GM12878 (cell line): ENCODE results near the gene TRPC6. TPM values are rescaled to one million over a fixed set of nuclear protein-coding genes. Genes with fewer than 3 reads are reported as not detected.

Source experiments
- ATAC-seq: fragments of 200-7000 bp; cut with Tn5 transposase; 3 replicates; pipeline ENCODE4 v1.9.1; 2020; ENCODE audit warnings: mild to moderate bottlenecking, moderate library complexity
- BruUV-seq: library from RNA; stranded (reverse); fragments of 400-500 nt; replicated peaks from 2 replicates; lab custom pipeline; 2021; lab: Mats Ljungman, UMichigan
- CTCF ChIA-PET: fragments of 300-600 bp; sonication (Branson Sonifier 250); formaldehyde crosslinking; extraction: SDS; loops from one replicate; lab custom pipeline; 2021; ENCODE audit warnings: inconsistent platforms; lab: Yijun Ruan, JAX
- POLR2A ChIA-PET: fragments of 350-600 bp; formaldehyde crosslinking; extraction: SDS; loops from one replicate; lab custom pipeline; 2021; ENCODE audit warnings: inconsistent platforms; lab: Charles Lee
- RAD21 ChIA-PET: fragments of 300-600 bp; sonication (Branson Sonifier 250); formaldehyde crosslinking; loops from one replicate; lab custom pipeline; 2023; ENCODE audit warnings: antibody characterized with exemption; ENCODE audit not compliant: unreplicated experiment; lab: Charles Lee
- SMC1A ChIA-PET: fragments of 300-600 bp; sonication (Branson Sonifier 250); formaldehyde crosslinking; loops from one replicate; lab custom pipeline; 2023; ENCODE audit not compliant: unreplicated experiment, uncharacterized antibody; lab: Charles Lee
- DNase-seq: peaks from one replicate; pipeline ENCODE4 v3.0.0-alpha.2; 2011; ENCODE audit warnings: low read depth, low spot score
- FAIRE-seq: peaks from 3 replicates; lab custom pipeline; 2011; peaks lifted over from hg19 to GRCh38; lab: Jason Lieb, UNC
- H2AFZ ChIP-seq: 2 replicates; pipeline ENCODE4 v1.6.0; 2011; ENCODE audit warnings: low read depth, low read length, control low read depth; ENCODE audit not compliant: control insufficient read depth
- H3K27ac ChIP-seq: 2 replicates; pipeline ENCODE4 v1.5.1; 2011; ENCODE audit warnings: control low read depth; ENCODE audit not compliant: control insufficient read depth, insufficient read depth
- H3K27me3 ChIP-seq, 2 experiments: replicated peaks in 1 of 2; 2 replicates each; pipeline versions ENCODE4 v1.6.0 to v1.6.1; 2011; ENCODE audit warnings: low read length in 1 of 2; ENCODE audit not compliant: control insufficient read depth in 2 of 2, insufficient read depth in 2 of 2
- H3K36me3 ChIP-seq, 2 experiments: 2 replicates each; pipeline ENCODE4 v1.5.1; 2011; ENCODE audit warnings: low read length in 1 of 2; ENCODE audit not compliant: control insufficient read depth in 2 of 2, insufficient read depth in 2 of 2
- H3K4me1 ChIP-seq: 2 replicates; pipeline ENCODE4 v1.6.1; 2011; ENCODE audit warnings: mild to moderate bottlenecking, low read length, moderate library complexity, mixed read lengths; ENCODE audit not compliant: control insufficient read depth, insufficient read depth
- H3K4me2 ChIP-seq: 2 replicates; pipeline ENCODE4 v1.6.0; 2011; ENCODE audit warnings: control low read depth; ENCODE audit not compliant: control insufficient read depth, insufficient read depth
- H3K4me3 ChIP-seq: fragments of 200-600 bp; sonication (generic); 2 replicates; pipeline ENCODE4 v1.5.1; 2016
- H3K79me2 ChIP-seq: 2 replicates; pipeline ENCODE4 v1.6.0; 2011; ENCODE audit warnings: low read length; ENCODE audit not compliant: control insufficient read depth, insufficient read depth
- H3K9ac ChIP-seq: 2 replicates; pipeline ENCODE4 v1.8.0; 2011; ENCODE audit warnings: low read length, control low read depth, mixed read lengths; ENCODE audit not compliant: control insufficient read depth, insufficient read depth
- H3K9me3 ChIP-seq: replicated peaks from 3 replicates; pipeline ENCODE4 v1.5.1; 2011; ENCODE audit warnings: mild to moderate bottlenecking, low read length; ENCODE audit not compliant: control insufficient read depth, insufficient read depth
- H4K20me1 ChIP-seq: 2 replicates; pipeline ENCODE4 v1.6.0; 2011; ENCODE audit not compliant: control insufficient read depth, insufficient read depth
- CREB1 ChIP-seq: IDR thresholded peaks from 2 replicates; pipeline ENCODE4 v1.6.1; 2012; ENCODE audit warnings: low read depth, mild to moderate bottlenecking, inconsistent platforms
- CREM ChIP-seq: IDR thresholded peaks from 2 replicates; pipeline ENCODE4 v1.6.1; 2014; ENCODE audit warnings: antibody characterized with exemption, low read depth
- FOXK2 ChIP-seq: fragments of 450-650 bp; IDR thresholded peaks from 2 replicates; pipeline ENCODE4 v1.6.1; 2017; ENCODE audit warnings: mild to moderate bottlenecking, moderate library complexity
- HDAC2 ChIP-seq: fragments of 200-600 bp; sonication (generic); IDR thresholded peaks from 2 replicates; pipeline ENCODE4 v1.6.1; 2017
- MXI1 ChIP-seq: fragments of 150-350 bp; IDR thresholded peaks from 2 replicates; pipeline ENCODE4 v1.6.1; 2011; ENCODE audit warnings: low read depth, mild to moderate bottlenecking, inconsistent platforms, low read length, improper control_type of control experiment
- NRF1 ChIP-seq: conservative IDR thresholded peaks from 2 replicates; pipeline ENCODE4 v1.6.1; 2011; ENCODE audit warnings: mild to moderate bottlenecking, low read depth, low read length, improper control_type of control experiment
- RAD21 ChIP-seq: IDR thresholded peaks from 2 replicates; pipeline ENCODE4 v1.6.1; 2011; ENCODE audit warnings: mild to moderate bottlenecking, low read depth, low read length, moderate library complexity; ENCODE audit not compliant: insufficient read depth
- SKIL ChIP-seq: fragments of 450-650 bp; IDR thresholded peaks from 2 replicates; pipeline ENCODE4 v1.6.1; 2017; ENCODE audit warnings: mild to moderate bottlenecking, low read depth, inconsistent platforms; ENCODE audit not compliant: poor library complexity, severe bottlenecking
- SMC3 ChIP-seq: IDR thresholded peaks from 2 replicates; pipeline ENCODE4 v1.6.1; 2011; ENCODE audit warnings: low read length, improper control_type of control experiment, borderline replicate concordance
- ZBTB40 ChIP-seq: fragments of 450-650 bp; IDR thresholded peaks from 2 replicates; pipeline ENCODE4 v1.6.1; 2016; ENCODE audit warnings: mild to moderate bottlenecking, moderate library complexity, borderline replicate concordance
- WGBS: methylation state at CpG from one replicate; pipeline ENCODE4 v1.1.6; 2016; ENCODE audit warnings: low lambda C conversion rate; ENCODE audit not compliant: insufficient replicate concordance, insufficient coverage; ENCODE audit errors: missing lambda C conversion rate; 5-methylcytosine and 5-hydroxymethylcytosine counted together
- in situ Hi-C: fragments of 300-500 bp; cut with MboI; formaldehyde crosslinking; loops from 9 replicates; pipeline ENCODE4 v1.14.3; 2018; ENCODE audit warnings: mixed read lengths
- intact Hi-C: fragments of 100-400 bp; cut with micrococcal nuclease; formaldehyde crosslinking; loops from one replicate; pipeline ENCODE4 v1.14.2; 2022; ENCODE audit not compliant: unreplicated experiment
- polyA plus RNA-seq, 11 experiments: library from polyadenylated mRNA; depleted of rRNA in 4 of 11; unstranded in 6 of 11; stranded (reverse) in 5 of 11; fragments of >200 nt; fragmentation: Nextera tagmentation in 4 of 11; fragmentation: Illumina TruSeq in 1 of 11; extraction: Ambion mirVana in 4 of 11; extraction: Trizol in 1 of 11; gene quantifications; 1 replicate in 1 of 11; 2 replicates in 10 of 11; pipeline versions ENCODE4 v1.2.1 to v1.2.3, GENCODE V29; 2011 to 2016; ENCODE audit warnings: inconsistent platforms in 2 of 11, missing spikeins in 2 of 11, low read depth in 1 of 11
- total RNA-seq, 4 experiments: library from RNA; depleted of rRNA in 3 of 4; stranded (reverse); fragments of >200 nt in 3 of 4; fragmentation: Illumina TruSeq in 1 of 4; extraction: Trizol in 1 of 4; gene quantifications; 2 replicates each; pipeline versions ENCODE4 v1.2.1 to v1.2.3, GENCODE V29; 2013 to 2021

TRPC6 gene
- total and polyA plus RNA-seq, 10 of the 15 experiments (the other 5 are each of a cell fraction or from before 2014, with no cell fraction given): not detected

GRCh38 chr11:101582989-101583250, 887 bp downstream of the TRPC6 start (continued):
- TF ChIP-seq NRF1: no peak
- no peak for TF ChIP-seq SMC3
- no peak for TF ChIP-seq CREM
- TF ChIP-seq HDAC2: no peak
- TF ChIP-seq FOXK2: no peak

GRCh38 chr11:101582236-101582988, 1.4 kb downstream of the TRPC6 start:
- ChIA-PET RAD21 (no interaction called here), CTCF (no interaction called here), SMC1A (no interaction called here), POLR2A (no interaction called here)
- Histone ChIP-seq H3K4me3 (no peak overlapping the region), H3K27me3 (peaks cover 0 to 3% of the 10 kb centered on the region in 2 experiments; a peak in 1 of 4 replicates), H3K79me2 (no peaks in the 10 kb centered on the region), H4K20me1 (no peaks in the 10 kb centered on the region), H3K36me3 (no peaks in the 10 kb centered on the region), H2AFZ (no peak overlapping the region), H3K27ac (no peak overlapping the region), H3K4me2 (no peak overlapping the region), H3K9me3 (no peaks in the 10 kb centered on the region), H3K4me1 (no peaks in the 10 kb centered on the region), H3K9ac (no peak overlapping the region)
- in situ Hi-C loops (no loop called here), intact Hi-C loops (no loop called here)
- BruUV-seq: no TSS peak
- FAIRE-seq: no peak
- no peak for DNase-seq
- ATAC-seq: no peak
- TF ChIP-seq MXI1 (no peak), ZBTB40 (no peak), CREB1 (no peak), SKIL (no peak), RAD21 (no peak)
- WGBS: 40% methylated on average over 35 of the region's 35 CpGs
